ELF-1 (cell line): ENCODE data around the gene ARHGAP30.
"Not testable (repeated sequence)": the region's sequence is repeated elsewhere in the genome, so short reads cannot be mapped to it uniquely, and the experiment has no call there.

Experiments
- DNase-seq: peaks from one replicate; pipeline ENCODE4 v3.0.0-alpha.2; 2016; ENCODE audit warnings: low read depth, low spot score

The ARHGAP30 gene

DNA sequence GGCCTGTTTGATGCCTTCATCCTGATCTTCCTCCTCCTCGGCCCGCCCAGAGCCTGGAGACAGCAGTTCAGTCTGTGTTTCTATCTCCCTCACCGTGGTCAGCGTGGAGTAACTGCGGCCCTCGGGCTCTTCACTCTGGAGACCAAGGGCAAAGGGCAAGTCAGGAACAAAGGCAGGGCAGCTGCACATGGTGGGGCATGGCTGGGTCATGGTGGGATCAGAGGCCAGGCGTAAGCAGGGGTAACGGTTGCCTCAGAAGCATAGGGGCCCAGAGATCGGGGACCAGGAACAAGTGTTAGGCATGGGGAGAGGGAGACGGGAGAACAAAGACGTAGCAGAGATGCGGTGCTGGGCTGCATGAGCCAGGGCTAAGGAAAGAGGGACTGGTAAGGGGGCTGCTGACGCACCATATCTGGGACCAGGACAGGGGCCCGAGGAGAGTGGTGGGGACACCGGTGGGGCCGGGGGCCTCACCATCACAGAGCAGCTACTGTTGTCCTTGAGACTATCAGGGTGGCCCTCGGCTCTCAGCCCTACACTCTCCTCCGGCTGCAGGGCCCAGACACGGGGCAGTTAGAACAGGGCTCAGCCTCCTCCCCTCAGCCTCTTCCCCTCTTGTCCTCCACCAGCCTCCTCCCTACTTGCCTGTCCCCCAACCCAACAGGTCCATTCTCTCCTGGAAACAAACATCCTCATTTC lies 3.2 kb upstream of the ARHGAP30 start:
- DNase-seq: no peak

DNA sequence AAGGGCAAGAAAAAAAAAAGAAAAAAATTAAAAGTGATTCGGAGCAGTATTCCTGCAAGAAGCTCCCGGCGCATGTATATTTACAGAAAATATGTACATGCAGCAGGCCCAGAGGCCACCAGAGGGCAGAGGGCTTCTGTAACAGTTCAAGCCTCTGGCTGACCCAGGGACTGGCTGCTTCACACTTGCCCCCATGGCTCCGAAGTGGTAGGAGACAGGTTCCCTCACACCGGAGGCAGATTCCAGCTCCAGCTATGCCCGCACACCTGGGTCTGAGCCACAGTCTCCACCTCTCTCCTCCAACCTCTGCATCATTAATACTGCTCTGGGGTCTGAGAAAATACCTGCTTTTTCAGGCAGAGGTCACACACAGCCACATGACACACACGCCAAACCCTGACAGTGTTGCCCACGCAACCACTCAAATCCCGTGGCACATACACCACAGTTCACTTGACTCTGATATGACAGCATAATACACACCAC lies 2.2 kb upstream of the ARHGAP30 start:
- peak; percentile 74 for DNase-seq

DNA sequence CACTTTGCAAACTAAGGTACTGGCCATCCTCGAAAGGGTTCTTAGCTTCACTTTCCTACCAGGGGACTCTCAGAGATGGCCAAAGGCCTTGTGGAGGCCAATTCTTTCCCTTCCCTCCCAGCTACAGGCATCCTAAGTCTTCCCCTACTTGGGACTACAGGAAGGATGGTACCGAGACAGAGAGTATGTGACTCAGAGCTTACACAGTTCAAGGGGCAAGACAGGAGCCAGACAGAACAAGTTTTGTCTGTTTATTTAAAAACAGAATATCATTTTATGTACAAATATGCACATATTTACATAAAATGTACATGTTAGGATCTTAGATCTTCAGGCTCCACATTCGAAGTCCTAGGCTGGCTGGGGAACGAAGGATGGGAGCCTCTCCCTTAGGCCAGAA lies 1.1 kb upstream of the ARHGAP30 start:
- DNase-seq: no peak

DNA sequence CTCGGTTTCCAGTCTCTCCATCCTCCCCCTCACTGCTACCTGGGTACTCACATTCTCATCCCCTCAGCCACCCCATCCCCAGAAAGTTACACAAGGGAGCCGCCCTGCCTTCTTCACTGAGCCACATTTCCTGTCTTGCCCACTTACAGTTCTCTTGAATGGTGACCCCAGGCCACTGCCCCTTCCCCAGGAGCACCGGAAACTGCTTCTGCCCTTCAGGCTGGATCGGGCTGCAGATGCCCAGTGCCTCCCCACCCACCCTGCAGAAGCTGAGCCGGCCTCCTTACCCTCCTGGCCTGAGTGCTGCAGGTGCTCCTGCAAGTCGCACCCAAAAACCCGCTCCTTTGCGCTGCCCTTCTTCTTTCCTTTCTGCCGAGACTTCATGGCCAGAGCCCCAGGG lies 450 bp downstream of the ARHGAP30 start:
- DNase-seq: no peak

DNA sequence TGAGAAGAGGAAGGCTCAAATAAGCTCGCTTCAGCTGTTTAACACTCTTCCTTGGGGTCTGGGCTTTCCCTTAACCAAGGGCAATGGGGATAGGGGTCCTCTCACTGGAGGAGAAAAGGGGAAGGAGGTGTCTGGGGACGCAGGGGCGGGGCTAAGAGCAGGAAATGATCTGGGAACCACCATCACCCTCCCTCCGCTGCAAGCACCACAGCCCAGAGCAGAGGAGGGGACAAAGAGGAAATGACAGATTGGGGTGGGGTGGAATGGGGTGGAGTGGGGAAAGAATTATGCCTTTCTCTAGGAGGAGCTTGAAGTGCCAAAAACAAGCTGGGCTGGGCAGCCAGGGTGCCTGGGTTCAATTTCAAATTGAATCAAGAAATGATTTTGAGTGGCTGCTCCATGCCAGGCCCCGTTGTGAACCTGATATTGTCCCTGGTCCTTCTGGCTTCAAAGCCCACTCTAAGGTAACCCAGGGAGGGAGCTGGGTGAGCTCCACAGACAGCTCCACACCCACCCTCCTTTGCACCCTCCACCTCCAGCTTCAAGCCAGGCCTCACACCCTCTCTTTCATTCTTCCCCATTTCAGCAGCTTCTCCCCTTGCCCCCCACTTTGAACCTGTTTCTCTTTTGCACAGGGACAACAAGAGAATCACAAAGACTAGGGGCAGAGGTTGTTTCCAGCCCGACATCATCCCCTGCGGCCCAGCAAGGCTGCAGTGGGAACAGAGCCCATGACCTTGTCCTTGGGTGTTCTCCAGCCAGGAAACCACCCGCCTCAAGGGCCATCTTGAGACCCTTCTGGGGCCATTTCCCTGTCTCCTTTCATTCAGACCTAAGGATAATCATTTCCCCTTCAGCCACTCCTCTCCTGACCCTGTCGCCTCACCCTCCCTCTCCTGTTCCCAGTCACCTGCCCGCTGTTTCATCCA lies 1.1 kb downstream of the ARHGAP30 start:
- no peak for DNase-seq

DNA sequence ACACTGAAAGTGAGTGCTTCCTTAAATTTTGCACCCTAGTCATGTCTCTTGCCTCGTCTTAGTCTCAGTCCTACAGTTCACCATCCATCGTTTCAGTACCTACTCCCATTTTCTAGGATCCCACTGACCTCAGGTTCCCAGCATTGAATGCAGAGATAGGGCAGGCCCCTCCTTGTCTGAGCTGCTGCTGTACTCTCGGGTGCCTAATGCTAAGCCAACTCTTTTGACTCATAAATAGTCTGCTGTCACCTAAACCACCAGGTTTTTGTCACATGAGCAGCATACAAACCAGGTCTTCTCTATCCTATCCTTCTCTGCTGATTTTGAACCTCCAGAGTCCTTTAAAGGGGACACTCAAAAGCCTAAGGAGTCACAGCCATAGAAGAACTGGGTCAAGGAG lies 3.0 kb downstream of the ARHGAP30 start:
- no peak for DNase-seq

DNA sequence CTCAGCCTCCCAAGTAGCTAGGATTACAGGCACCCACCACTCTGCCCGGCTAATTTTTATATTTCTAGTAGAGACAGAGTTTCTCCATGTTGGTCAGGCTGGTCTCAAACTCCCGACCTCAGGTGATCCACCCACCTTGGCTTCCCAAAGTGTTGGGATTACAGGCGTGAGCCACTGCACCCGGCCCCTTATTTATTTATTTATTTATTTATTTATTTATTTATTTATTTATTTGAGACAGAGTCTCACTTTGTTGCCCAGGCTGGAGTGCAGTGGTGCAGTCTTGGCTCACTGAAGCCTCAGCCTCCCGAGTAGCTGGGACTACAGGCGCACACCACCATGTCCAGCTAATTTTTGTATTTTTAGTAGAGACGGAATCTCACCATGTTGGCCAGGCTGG lies 4.0 kb downstream of the ARHGAP30 start:
- DNase-seq: not testable (repeated sequence)

DNA sequence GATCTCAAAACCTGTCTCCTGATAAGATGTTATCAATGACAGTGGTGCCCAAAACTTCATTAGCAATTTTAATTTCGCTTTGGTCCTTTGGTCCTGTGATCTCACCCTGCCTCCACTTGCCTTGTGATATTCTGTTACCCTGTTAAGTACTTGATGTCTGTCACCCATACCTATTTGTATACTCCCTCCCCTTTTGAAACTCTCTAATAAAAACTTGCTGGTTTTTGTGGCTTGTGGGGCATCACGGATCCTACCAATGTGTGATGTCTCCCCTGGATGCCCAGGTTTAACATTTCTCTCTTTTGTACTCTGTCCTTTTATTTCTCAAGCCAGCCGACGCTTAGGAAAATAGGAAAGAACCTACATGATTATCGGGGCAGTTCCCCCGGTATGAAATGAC lies 5.8 kb downstream of the ARHGAP30 start:
- DNase-seq: not testable (repeated sequence)

DNA sequence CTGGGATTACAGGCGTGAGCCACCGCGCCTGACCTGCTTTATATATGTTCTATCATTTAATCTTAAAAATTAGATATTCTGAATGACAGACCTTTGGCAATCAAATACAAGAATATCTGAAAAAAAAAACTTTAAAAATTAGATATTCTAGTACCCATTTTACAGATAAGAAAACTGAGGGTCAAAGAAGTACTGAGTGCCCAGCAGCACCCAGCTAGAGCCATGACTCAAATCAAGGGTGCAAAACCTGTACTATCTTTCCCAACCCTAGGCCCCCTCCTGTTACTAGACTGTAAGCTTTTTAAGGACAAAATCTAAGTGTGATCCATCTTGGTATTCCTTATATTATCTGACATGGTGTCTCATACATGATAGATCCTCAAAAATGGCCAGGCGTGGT lies 8.3 kb downstream of the ARHGAP30 start:
- no peak for DNase-seq

DNA sequence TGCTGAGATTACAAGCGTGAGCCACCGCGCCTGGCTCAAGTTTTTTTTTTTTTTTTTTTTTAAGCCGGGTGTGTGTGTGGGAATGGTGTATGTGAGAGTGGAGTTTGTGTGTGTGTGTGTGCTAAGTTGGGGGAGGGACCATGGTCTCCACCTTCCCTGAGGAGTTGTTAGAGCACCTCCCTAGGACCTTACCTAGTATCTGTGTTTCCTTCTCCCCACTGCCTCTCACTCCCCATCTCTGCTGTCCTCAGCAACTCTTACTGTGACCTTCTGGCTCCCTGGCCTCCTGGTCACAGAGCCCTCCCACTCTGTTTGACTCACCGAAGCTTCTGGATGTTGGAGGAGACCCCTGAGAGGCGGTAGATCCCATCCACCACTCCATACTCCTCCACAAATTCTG lies 10.4 kb downstream of the ARHGAP30 start:
- DNase-seq: no peak

DNA sequence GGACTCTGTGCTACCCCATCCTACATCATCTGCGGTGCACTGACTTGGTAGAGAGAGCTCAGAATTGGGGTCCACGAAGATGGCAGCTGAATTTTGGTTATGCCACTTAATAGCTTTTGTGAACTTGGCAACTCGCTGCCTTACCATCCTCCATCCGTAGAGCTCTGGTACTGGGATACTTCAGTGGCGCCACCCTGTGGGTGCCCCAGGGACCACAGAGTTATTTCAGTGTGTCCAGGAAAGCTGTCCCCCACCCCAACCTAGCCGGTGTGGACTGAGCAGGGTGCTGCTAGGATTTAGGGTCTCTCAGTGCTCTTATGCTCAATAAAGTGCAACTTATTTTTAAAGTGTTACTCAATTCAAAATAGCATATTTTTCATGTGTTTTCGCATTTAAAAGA lies 14.9 kb downstream of the ARHGAP30 start:
- no peak for DNase-seq

DNA sequence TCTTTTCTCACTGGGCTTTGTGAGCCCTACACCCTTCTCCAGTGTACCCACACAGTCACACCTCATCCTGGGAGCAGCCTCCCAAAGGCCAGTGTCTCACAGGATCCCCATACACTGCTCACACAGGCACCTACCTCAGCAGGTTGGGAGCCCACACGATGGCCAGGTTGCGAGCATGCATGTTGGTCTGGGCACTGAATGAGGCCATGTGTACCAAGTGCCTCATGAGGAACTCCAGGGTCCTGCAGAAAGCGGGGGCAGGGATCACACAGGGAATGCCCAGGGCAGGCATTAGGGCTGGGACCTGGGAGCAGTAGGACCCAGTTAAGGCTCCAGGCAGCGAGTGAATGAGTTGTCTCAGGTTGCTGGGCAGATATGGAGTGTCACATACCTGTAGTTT lies 15.5 kb downstream of the ARHGAP30 start:
- no peak for DNase-seq

DNA sequence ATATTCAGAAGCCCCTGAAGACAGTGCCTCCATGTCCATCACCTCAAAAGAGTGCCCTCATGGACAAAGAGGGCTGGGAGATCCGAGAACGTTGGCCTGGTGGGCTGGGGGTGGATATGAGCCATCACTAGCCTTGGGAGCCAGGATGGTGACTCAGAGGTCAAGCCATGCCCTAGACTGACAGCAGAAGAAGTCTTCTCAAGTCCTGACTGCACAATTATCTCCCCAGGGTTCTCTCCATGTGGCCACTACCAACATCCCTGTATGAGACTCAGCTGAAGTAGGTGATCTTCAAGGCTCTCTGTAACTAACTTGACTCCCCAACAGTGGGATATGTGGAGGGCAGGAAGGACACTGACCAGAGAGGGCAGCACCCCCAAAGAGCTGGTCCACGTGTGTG lies 16.8 kb downstream of the ARHGAP30 start:
- no peak for DNase-seq

DNA sequence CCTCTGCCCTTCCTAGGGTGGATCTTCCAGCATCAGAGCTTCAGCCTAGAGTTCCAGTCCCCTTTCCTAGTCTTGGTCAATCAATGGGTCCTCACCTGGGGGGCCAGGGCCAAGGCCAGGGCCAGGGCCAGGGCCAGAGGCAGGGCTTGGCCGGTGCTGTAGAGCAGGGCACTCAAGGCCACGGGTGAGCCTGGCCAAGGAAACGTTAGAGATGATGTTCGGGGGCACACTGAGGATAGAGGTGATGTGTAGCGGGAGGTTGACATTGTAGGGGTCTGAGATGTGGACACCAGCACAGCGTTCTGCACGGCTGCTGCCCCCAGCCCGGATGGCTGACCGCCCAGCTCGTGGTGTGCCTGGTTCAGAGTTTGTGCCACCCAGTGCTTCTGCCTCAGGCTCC lies 18.5 kb downstream of the ARHGAP30 start:
- DNase-seq: no peak

DNA sequence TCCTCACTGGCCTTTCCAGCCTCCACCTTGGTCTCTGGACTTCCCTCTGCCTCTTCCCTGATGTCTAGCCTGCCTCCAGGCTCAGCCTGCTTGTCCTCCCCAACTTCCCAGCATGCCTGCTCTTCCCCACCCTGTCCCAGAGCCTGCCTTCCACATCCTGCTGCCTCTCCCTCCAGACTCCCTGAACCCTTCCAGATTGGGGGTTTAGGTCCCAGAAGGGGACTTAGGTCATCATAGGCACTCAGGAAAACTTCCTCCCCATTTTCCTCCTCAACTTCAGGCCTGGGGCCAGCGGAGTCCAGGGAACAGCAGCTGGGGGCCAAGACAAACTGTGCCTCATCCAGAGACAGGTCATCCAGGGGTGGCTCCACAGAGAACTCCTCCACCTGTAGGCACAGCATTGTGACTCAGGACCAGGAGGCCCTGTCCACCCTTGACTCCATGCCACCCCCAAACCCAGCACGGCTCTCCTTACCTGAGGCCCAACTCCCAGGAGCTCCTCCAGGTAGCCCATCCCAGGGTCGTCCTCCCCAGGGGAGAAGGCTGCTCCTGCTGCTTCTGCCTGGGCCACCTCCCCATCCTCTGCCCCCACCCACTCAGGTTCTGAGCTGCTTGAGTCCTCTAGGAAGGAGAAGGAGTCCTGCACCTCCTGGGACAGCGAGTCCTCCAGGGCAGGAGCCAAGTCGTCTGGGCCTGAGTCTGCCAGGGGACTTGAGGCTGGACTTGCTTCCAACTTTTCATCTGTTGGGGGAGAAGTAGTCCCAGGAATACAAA lies 20.6 kb downstream of the ARHGAP30 start:
- no peak for DNase-seq

DNA sequence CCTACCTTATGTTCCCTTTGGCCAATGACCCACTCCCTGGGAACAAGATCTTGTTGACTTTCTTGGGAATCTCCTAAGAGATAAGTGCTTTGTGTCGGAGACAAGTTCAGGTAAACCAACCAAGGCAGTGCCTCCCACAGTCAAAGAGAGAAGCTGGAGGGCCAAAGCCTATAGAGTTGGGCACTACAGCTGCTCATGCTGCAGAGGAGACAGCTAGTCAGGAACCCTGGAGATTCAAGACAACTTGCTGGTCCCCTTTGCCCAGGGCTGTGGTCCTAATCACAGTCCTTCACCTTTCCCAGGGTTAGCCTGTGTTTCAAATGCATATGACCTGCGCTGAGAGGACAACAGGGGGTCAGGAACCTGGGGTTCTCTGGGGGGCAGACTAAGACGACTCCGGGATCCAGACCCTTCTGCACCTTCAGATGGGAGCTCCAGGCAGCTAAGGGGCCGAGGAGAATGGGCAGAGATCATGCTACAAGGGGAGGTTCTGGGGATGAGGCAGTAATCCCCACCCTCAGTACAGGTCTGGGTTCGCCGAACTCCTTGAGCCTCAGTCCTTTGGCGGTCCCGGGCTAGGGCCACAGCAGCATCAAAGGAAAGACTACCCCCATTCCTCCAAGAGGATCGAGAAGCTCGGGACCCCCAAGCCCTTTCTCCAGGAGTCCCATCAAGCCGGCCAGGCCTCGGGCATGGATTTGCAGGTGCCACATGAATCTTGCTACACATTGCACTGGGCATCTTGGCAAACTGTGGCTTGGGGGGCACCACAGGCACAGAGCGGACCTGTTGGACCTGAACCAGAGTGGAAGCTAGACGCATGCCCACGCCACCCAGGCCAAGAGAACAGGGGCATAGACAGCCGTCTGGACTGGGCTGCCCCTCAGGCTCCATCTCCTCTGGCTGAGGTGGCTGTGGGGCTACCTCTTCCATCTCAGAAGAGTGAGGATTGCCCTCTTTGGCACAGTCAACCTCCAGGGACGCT lies 22.0 kb downstream of the ARHGAP30 start:
- no peak for DNase-seq

DNA sequence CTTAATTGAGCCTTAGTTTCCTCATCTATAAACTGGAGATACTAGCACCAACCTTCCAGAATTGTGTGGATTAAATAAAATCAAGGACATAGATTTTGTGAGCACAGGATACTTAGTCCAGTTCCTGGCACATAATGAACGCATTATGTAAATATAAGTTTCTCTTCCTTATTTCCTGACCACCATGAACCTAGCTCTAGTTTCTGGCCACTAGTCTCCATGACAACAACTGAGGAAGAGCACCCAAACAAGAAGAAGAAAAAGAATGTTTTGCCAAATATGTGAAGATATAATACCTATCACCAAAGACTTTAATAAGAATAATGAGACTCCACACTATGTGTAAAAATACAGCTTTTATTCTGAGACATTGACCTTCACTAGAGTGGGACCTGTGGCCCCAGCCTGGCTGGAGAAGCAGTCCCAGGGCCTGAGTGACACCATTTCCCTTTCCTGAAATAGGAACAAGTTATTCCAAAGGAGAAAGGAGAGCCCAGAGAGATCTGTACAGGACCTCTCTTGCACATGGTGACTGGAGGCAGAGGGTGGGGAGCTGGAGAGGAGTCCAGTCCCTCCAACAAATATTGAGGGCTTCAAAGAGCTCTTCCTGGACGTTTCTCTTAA lies 23.0 kb downstream of the ARHGAP30 start:
- no peak for DNase-seq

DNA sequence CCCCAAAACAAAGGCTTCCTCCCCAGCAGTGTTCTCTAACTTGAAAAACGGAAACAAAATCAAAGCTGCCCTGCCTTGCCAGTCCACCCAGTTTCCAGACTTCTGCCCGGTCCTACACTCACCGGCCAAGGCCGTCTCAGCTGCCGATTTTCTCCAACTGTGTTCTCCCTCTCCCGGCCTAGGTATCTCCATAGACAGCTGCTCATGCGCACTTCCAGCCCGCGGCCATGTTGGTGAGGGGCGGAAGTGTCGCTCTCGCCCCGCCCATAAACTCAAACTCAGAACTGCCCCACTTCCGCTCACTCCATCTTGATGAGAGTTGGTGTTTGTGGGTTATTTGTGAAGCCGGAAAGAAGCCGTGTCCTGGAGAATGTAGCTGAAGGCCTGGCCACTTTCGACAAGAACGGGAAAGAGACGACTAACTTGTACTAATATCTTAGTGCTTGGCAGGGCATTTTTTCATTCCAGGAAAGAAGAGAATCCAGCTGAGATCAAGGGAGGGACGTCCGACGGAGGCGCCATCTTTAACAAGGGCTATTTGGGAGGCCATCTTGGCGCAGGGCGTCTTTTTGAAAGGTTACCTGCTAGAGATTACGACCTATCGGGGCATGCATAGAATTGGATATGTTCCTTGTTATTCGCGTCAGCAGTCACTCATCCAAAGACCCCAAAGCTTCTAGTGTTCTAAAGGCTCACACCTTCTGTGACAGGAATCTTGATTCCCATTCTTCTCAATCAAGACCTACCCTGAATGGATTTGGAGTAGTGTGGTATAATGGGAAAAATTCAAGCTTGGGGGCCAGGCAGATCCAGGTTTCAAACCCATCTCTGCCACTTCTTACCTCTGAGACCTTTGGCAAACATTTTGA lies 23.7 kb downstream of the ARHGAP30 start, which contains the start of gene USF1:
Gene USF1 (minus strand): TSS at position 242 of the 869 bp plus-strand sequence. CDS start 2,702 bp downstream, outside the sequence.
- DNase-seq: peak; percentile 99
